IMR-90 (cell line): Measurements from ENCODE around the gene BBS7. TPM values are rescaled to one million over a fixed set of nuclear protein-coding genes. Genes with fewer than 3 reads are reported as not detected.

ENCODE experiments used
- ATAC-seq: fragments of 200-7000 bp; cut with Tn5 transposase; 2 replicates; pipeline ENCODE4 v1.9.1; 2020; ENCODE audit warnings: low read depth, mild to moderate bottlenecking, moderate library complexity
- BruUV-seq: library from RNA; stranded (reverse); fragments of 400-500 nt; replicated peaks from 2 replicates; lab custom pipeline; 2021; lab: Mats Ljungman, UMichigan
- CTCF ChIA-PET: fragments of 300-600 bp; formaldehyde crosslinking; extraction: SDS; loops from one replicate; lab custom pipeline; 2021; ENCODE audit warnings: antibody characterized with exemption; lab: Yijun Ruan, JAX
- POLR2A ChIA-PET: fragments of 300-600 bp; sonication (Branson Sonifier 250); formaldehyde crosslinking; loops from one replicate; lab custom pipeline; 2022; ENCODE audit warnings: antibody characterized with exemption; ENCODE audit not compliant: unreplicated experiment; lab: Charles Lee
- DNase-seq: peaks from one replicate; pipeline ENCODE4 v3.0.0; 2013
- H2AFZ ChIP-seq: replicated peaks from 2 replicates; pipeline ENCODE3; 2013; ENCODE audit warnings: low read length, mild to moderate bottlenecking; ENCODE audit not compliant: poor library complexity
- H2AK5ac ChIP-seq: 2 replicates; pipeline ENCODE4 v1.6.1; 2013; ENCODE audit warnings: low read depth, low read length, inconsistent platforms
- H2AK9ac ChIP-seq: replicated peaks from 2 replicates; pipeline ENCODE3; 2013; ENCODE audit warnings: mild to moderate bottlenecking, low read depth, low read length, moderate library complexity; ENCODE audit not compliant: poor library complexity
- H2BK120ac ChIP-seq: 2 replicates; pipeline ENCODE4 v1.6.1; 2013; ENCODE audit warnings: low read depth, low read length, inconsistent platforms
- H2BK15ac ChIP-seq: 3 replicates; pipeline ENCODE4 v1.6.1; 2013; ENCODE audit warnings: low read depth, low read length, inconsistent platforms
- H2BK20ac ChIP-seq: 2 replicates; pipeline ENCODE4 v1.6.1; 2013; ENCODE audit warnings: low read depth, mild to moderate bottlenecking, inconsistent platforms, low read length, moderate library complexity
- H2BK5ac ChIP-seq: 2 replicates; pipeline ENCODE4 v1.6.1; 2013; ENCODE audit warnings: mild to moderate bottlenecking, low read depth, low read length, inconsistent platforms; ENCODE audit not compliant: poor library complexity, severe bottlenecking
- H3K14ac ChIP-seq: replicated peaks from 2 replicates; pipeline ENCODE4 v1.6.1; 2013; ENCODE audit warnings: low read depth, low read length, inconsistent platforms
- H3K18ac ChIP-seq: 2 replicates; pipeline ENCODE4 v1.6.1; 2013; ENCODE audit warnings: low read depth, low read length, control low read depth
- H3K23ac ChIP-seq: 2 replicates; pipeline ENCODE4 v1.6.1; 2013; ENCODE audit warnings: low read depth, low read length, inconsistent platforms
- H3K27ac ChIP-seq: 2 replicates; pipeline ENCODE4 v1.5.1; 2013; ENCODE audit warnings: mild to moderate bottlenecking, control low read depth, low read length; ENCODE audit not compliant: insufficient read depth
- H3K27me3 ChIP-seq: 2 replicates; pipeline ENCODE4 v1.6.1; 2013; ENCODE audit warnings: low read length; ENCODE audit not compliant: control insufficient read depth, insufficient read depth
- H3K36me3 ChIP-seq: 2 replicates; pipeline ENCODE4 v1.6.1; 2013; ENCODE audit warnings: low read length, mixed read lengths; ENCODE audit not compliant: control insufficient read depth, insufficient read depth
- H3K4ac ChIP-seq: 2 replicates; pipeline ENCODE4 v1.6.1; 2013; ENCODE audit warnings: low read depth, low read length, inconsistent platforms
- H3K4me1 ChIP-seq: 2 replicates; pipeline ENCODE4 v1.6.1; 2013; ENCODE audit warnings: low read length, mixed read lengths; ENCODE audit not compliant: control insufficient read depth, insufficient read depth
- H3K4me2 ChIP-seq: 2 replicates; pipeline ENCODE4 v1.6.1; 2013; ENCODE audit warnings: low read depth, mild to moderate bottlenecking, control low read depth, low read length, moderate library complexity
- H3K4me3 ChIP-seq: 2 replicates; pipeline ENCODE4 v1.5.1; 2013; ENCODE audit warnings: low read depth, mild to moderate bottlenecking, control low read depth, low read length, moderate library complexity; ENCODE audit not compliant: insufficient read depth
- H3K56ac ChIP-seq: 2 replicates; pipeline ENCODE4 v1.6.1; 2013; ENCODE audit warnings: low read length, inconsistent platforms; ENCODE audit not compliant: insufficient read depth; ENCODE audit errors: extremely low read depth
- H3K79me1 ChIP-seq, 2 experiments: 2 replicates each; pipeline ENCODE4 v1.6.1; 2013; ENCODE audit warnings: low read length in 2 of 2, inconsistent platforms in 1 of 2, low read depth in 1 of 2
- H3K9ac ChIP-seq: 2 replicates; pipeline ENCODE4 v1.6.1; 2013; ENCODE audit warnings: low read depth, low read length, control low read depth
- H3K9me1 ChIP-seq: 2 replicates; pipeline ENCODE4 v1.6.1; 2013; ENCODE audit warnings: low read length, inconsistent platforms; ENCODE audit not compliant: insufficient read depth
- H3K9me3 ChIP-seq: 2 replicates; pipeline ENCODE4 v1.6.1; 2013; ENCODE audit warnings: low read length; ENCODE audit not compliant: control insufficient read depth, insufficient read depth
- H4K20me1 ChIP-seq: 2 replicates; pipeline ENCODE4 v1.6.1; 2013; ENCODE audit warnings: low read length, inconsistent platforms; ENCODE audit not compliant: insufficient read depth
- H4K5ac ChIP-seq: 2 replicates; pipeline ENCODE4 v1.6.1; 2013; ENCODE audit warnings: mild to moderate bottlenecking, low read depth, low read length, control low read depth
- H4K8ac ChIP-seq, 2 experiments: 2 replicates each; pipeline ENCODE4 v1.6.1; 2013; ENCODE audit warnings: low read depth in 2 of 2, low read length in 2 of 2, control low read depth in 1 of 2, inconsistent platforms in 1 of 2
- H4K91ac ChIP-seq: 2 replicates; pipeline ENCODE4 v1.6.1; 2013; ENCODE audit warnings: low read depth, low read length, inconsistent platforms; ENCODE audit not compliant: insufficient read depth
- BHLHE40 ChIP-seq: fragments of 150-350 bp; IDR thresholded peaks from 2 replicates; pipeline ENCODE4 v1.6.1; 2016; ENCODE audit warnings: mild to moderate bottlenecking, low read depth, low read length
- MAFK ChIP-seq: IDR thresholded peaks from 2 replicates; pipeline ENCODE4 v1.6.1; 2012; ENCODE audit warnings: low read depth, low read length, improper control_type of control experiment
- RCOR1 ChIP-seq: IDR thresholded peaks from 2 replicates; pipeline ENCODE4 v1.6.1; 2012; ENCODE audit warnings: mild to moderate bottlenecking, low read length, improper control_type of control experiment; ENCODE audit not compliant: insufficient replicate concordance
- RFX5 ChIP-seq: IDR thresholded peaks from 2 replicates; pipeline ENCODE4 v1.8.0; 2012; ENCODE audit warnings: low read depth, mild to moderate bottlenecking, low read length, moderate library complexity
- WGBS, 2 experiments: methylation state at CpG; one replicate each; pipeline versions ENCODE4 v1.1.5 to v1.1.7; 2013; ENCODE audit warnings: missing lambda C conversion rate in 2 of 2; ENCODE audit not compliant: insufficient read length in 1 of 2; ENCODE audit errors: extremely low coverage in 2 of 2; 5-methylcytosine and 5-hydroxymethylcytosine counted together
- dilution Hi-C: fragments of 300-500 bp; cut with HindIII; formaldehyde crosslinking; loops from one replicate; pipeline ENCODE4 v1.14.3; 2018; ENCODE audit warnings: low sequenced_read_pairs; ENCODE audit not compliant: unreplicated experiment
- in situ Hi-C: fragments of 300-500 bp; cut with MboI; formaldehyde crosslinking; loops from 3 replicates; pipeline ENCODE4 v1.14.3; 2019; ENCODE audit warnings: low sequenced_read_pairs, inconsistent platforms, mixed read lengths
- intact Hi-C: fragments of 100-400 bp; cut with micrococcal nuclease; formaldehyde crosslinking; loops from 2 replicates; pipeline ENCODE4 v1.10.0; 2022
- polyA plus RNA-seq, 3 experiments: library from polyadenylated mRNA; depleted of rRNA; stranded (reverse); fragments of >200 nt; gene quantifications; 2 replicates each; pipeline ENCODE4 v1.2.3, GENCODE V29; 2012; ENCODE audit warnings: low replicate concordance in 1 of 3
- total RNA-seq: library from RNA; depleted of rRNA; stranded (reverse); fragments of >200 nt; gene quantifications from 2 replicates; pipeline ENCODE4 v1.2.3, GENCODE V29; 2012

BBS7 gene
- total and polyA plus RNA-seq, 2 of the 4 experiments (the other 2 are of a cell fraction) = 23.0 to 32.3 TPM

GRCh38 chr4:121783210-121783609 is 87.1 kb downstream of the BBS7 start:
- no peak overlapping the region for H4K8ac ChIP-seq
- peaks cover 0 to 15% of the 10 kb centered on the region in 2 experiments; a peak in 2 of 4 replicates for H3K79me1 ChIP-seq
- H3K27ac ChIP-seq = no peak overlapping the region
- H4K20me1 ChIP-seq = no peaks in the 10 kb centered on the region
- no TSS peak for BruUV-seq
- peak overlapping the region; percentile 87 for H2BK120ac ChIP-seq
- peaks cover 3% of the 10 kb centered on the region; the same call in 1 of the 2 replicates for H3K9me3 ChIP-seq
- H3K4me2 ChIP-seq = no peak overlapping the region
- POLR2A ChIA-PET = no interaction called here
- CTCF ChIA-PET = no interaction called here
- H4K91ac ChIP-seq = no peak overlapping the region
- DNase-seq = no peak
- no peak overlapping the region for H3K23ac ChIP-seq
- intact Hi-C loops = no loop called here
- no peak overlapping the region for H2AFZ ChIP-seq
- no peak overlapping the region for H3K9ac ChIP-seq
- no peaks in the 10 kb centered on the region for H3K27me3 ChIP-seq
- no peak overlapping the region for H3K56ac ChIP-seq
- H3K4me1 ChIP-seq = peaks cover 10% of the 10 kb centered on the region
- H3K4ac ChIP-seq = peak overlapping the region; percentile 75; the same call in 1 of the 2 replicates
- no peak for TF ChIP-seq BHLHE40
- no peak for TF ChIP-seq RCOR1
- no peak for TF ChIP-seq MAFK
- TF ChIP-seq RFX5 = no peak
- dilution Hi-C loops = no loop called here
- H2BK20ac ChIP-seq = peak overlapping the region; percentile 72
- no peak for ATAC-seq
- no peaks in the 10 kb centered on the region for H3K36me3 ChIP-seq
- H2AK5ac ChIP-seq = no peak overlapping the region
- H2AK9ac ChIP-seq = no peak overlapping the region
- H3K18ac ChIP-seq = peak overlapping the region; percentile 58; the same call in 1 of the 2 replicates
- H3K14ac ChIP-seq = no peak overlapping the region
- peaks cover 12% of the 10 kb centered on the region for H3K9me1 ChIP-seq
- peak overlapping the region; percentile 78 for H2BK5ac ChIP-seq
- no peak overlapping the region for H3K4me3 ChIP-seq
- WGBS, 2 experiments = 100% methylated on average over 1 of the region's 1 CpG; no CpG with 5 or more reads in 1 of the 2 experiments
- in situ Hi-C loops = no loop called here
- peak overlapping the region; percentile 75; the same call in 2 of the 3 replicates for H2BK15ac ChIP-seq
- no peak overlapping the region for H4K5ac ChIP-seq
